GM19193 (cell line): ENCODE measurements around the gene RHCG.

Experiments used
- POLR2A ChIP-seq: IDR thresholded peaks from 4 replicates; pipeline ENCODE4 v1.6.1; 2011; ENCODE audit not compliant: insufficient read depth, insufficient read length; ENCODE audit errors: extremely low read depth

The RHCG gene

DNA sequence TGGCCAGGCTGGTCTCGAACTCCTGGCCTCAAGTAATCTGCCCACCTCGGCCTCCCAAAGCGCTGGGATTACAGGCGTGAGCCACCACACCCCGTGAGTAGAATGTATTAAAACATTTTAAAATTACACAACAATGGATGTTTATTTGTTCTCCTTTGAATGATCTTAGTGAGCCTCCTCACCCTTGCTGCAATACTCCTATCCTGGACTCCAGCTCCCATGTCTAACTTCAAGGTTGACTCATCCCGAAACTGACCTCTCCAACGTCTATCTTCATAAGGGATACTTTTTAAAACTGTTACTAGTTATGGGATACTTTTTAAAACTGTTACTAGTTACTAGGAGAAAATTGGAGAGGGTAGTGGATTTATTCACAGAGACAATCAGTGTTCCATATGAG, 17.8 kb upstream of the RHCG start:
- no peak for TF ChIP-seq POLR2A

DNA sequence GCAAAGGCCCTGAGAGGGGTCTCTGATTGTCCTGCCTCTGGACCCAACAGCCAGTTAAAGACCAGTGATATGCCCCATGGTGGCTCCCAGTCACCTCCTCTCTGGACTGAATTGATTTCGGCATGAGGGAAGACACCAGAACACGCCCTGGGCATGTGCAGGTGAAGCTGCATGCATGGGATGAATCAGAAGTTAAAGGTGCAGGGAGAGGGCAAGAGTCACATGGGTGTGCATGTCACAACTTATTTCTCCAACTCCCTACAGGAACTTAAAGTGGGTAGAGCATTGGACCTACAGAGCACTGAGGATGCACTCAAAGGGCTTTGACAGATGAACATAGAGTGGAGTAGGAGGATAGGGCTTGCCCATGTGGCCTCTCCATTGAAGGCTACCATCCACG, 16.9 kb upstream of the RHCG start:
- no peak for TF ChIP-seq POLR2A

GRCh38 chr15:89512631-89513030, 16.2 kb upstream of the RHCG start:
- no peak for TF ChIP-seq POLR2A

- no peak for TF ChIP-seq POLR2A
These were observed 9.8 kb upstream of the RHCG start for GRCh38 chr15:89506026-89506686.

DNA sequence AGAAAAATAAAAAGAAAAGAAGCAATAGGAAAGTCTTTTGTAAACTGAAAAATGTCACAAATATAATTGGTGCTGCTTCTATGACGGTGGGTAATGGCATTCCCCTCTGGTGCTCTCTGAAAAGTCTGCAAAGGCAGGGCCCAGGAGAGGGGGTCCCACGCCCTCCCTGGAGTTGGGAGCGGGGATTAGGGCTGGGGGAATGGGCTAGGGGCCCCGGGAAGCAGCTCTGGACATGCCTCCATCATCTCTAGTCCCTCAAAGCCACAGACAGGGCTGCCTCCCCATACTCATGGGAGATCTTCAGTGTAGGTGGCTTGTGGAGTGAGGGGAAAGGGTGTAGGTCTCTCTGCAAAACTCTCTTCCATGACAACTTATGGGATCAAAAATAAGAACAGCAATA, 7.8 kb upstream of the RHCG start:
- no peak for TF ChIP-seq POLR2A

- no peak for TF ChIP-seq POLR2A
These were observed 6.6 kb upstream of the RHCG start for GRCh38 chr15:89502867-89503595.

- TF ChIP-seq POLR2A = no peak
These were observed 5.3 kb upstream of the RHCG start for GRCh38 chr15:89501646-89502045.

DNA sequence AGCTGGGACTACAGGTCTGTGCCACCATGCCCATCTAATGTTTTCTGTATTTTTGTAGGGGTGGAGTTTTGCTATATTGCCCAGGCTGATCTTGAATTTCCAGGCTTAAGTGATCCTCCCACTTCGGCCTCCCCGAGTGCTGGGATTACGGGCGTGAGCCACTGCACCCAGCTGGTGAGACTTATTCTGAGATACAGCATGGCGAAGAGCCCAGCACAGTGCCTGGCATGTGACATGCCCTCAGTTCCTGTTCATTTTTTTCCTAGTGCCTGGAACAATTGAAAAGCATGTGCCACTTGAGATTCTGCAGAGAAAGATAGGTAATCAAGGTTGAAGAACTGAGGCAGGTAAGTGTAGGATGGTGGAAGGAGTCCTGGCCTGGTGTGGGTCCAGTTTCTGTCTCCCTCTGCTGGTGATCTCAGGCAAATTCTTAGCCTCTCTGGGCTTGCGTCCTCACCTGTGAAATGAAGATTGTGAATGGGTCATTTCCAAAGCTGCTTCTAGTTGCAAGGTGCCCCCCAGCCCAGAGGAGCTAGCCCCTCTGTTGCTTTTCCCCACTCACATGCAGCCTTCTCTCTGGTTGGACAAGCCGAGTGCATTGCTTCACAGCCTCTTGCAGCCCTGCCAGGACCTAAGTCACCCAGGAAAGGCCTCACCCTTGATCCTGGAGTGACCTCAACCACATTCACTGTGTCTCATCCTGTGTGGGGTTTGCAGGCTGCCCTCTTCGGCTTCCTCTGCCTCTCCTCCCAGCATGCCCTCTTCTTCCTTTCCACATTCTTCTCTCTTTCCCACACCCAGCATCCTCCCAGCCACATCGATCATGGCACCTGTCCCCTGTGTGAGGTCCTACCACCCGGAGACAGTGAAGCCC, 4.3 kb upstream of the RHCG start:
- no peak for TF ChIP-seq POLR2A

DNA sequence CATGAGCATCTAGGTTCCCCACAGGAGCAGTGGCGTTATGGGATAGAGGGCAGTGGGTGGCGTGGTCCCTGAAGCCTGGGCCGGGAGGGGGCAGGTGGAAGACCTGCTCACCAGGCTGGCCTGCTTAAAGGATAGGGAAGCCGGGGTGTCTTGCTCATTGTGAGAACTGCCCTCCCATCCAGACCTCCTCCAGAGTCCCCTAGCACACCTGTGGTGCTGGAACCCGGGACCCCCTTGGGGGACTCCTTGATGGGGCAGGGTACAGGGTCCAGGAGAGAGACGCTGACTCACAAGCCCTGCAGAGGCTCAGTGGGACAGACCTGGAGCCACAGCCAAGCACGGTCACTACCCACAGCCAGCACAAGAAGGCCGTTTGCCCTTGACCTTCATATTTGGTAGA, 2.8 kb upstream of the RHCG start:
- TF ChIP-seq POLR2A = no peak

- TF ChIP-seq POLR2A = no peak
These were observed 2.2 kb upstream of the RHCG start for GRCh38 chr15:89498574-89498906.

DNA sequence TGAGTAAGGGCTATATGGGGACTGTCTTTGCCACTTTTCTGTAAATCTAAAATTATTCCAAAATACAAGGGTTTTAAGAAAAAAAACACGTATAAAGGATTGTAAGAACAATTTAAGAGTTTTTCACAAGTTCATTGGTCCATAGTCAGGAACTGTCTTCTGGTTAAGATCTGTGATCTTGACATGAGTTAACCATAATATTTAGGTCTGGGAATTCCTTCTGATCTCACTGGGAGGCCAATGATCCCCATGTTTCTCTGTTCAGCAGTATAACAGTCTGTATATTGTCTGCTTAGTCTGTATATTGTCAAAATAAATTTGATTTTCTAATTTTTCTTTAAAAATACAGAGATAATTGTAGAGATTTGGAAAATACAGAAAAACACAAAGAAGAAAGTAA, 848 bp upstream of the RHCG start:
- TF ChIP-seq POLR2A = no peak

- TF ChIP-seq POLR2A = no peak
These were observed 691 bp downstream of the RHCG start for GRCh38 chr15:89495638-89496145.

DNA sequence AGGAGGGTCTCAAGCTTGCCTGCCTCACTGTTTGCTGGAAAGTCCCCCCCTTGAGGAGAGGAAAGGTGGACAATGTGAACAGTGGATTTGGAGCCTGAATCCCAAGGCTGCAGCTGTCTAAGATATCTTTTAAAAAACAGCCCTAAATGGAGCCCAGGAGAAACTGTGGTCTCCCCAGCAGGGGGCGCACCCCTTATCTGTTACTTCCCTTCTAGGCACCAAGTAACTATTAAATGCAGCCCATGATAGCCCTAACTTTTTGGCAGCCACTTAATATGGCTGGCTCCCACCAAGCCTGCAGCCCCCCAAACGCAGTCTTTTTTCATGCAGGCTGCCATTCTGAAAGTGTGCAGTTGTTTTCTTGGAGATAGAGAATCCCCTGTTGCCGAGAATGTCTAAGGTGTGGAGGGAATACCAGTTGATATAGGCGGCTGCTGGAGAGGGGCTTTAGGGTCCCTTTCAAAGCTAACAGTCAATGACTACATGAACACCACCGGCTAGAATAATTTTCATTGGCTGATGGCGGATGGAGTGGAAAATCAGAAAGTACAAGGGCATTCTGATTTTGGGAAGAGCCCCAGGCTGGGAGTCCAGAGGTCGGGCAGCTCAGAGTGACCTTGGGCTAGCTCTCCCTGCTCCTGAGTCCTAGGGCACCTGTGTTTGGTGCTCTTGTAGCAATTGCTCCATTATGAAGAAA, 1.3 kb downstream of the RHCG start:
- TF ChIP-seq POLR2A = no peak

DNA sequence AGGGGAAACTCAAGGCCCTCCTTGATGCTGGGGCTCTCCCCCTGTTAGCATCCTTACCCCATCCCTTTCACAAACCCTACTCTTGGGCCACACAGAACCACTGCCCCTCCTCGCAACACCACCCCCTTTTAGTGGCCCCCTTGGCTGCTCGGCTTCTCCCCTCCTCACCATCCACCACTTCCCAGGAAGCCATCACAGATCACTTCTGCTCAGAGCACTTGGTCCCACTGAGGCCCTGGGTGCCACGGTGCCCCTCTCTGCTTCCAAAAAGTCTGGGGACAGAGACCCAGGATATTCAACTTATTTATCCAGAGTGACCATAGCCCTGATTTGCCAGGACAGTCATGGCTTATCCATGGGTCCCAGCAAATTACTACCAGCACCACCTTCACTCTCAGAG, 2.4 kb downstream of the RHCG start:
- no peak for TF ChIP-seq POLR2A
